Hepatocyte (in vitro differentiated cells): ENCODE measurements around the gene POMGNT2. TPM values are rescaled to one million over a fixed set of nuclear protein-coding genes. Genes with fewer than 3 reads are reported as not detected.
"Not testable (repeated sequence)": the region's sequence is repeated elsewhere in the genome, so short reads cannot be mapped to it uniquely, and the experiment has no call there.

ENCODE experiments used
- DNase-seq: peaks from one replicate; pipeline ENCODE4 v3.0.0-alpha.2; 2016; ENCODE audit warnings: low spot score
- H2AFZ ChIP-seq: fragments of 200-600 bp; sonication (generic); 2 replicates; pipeline ENCODE4 v1.6.0; 2016; ENCODE audit warnings: antibody characterized with exemption, mild to moderate bottlenecking
- H3K27ac ChIP-seq: fragments of 200-600 bp; sonication (generic); 2 replicates; pipeline ENCODE4 v1.5.1; 2016; ENCODE audit warnings: mild to moderate bottlenecking
- H3K27me3 ChIP-seq: fragments of 200-600 bp; sonication (generic); 2 replicates; pipeline ENCODE4 v1.6.1; 2016
- H3K36me3 ChIP-seq: fragments of 200-600 bp; sonication (generic); replicated peaks from 2 replicates; pipeline ENCODE4 v1.5.1; 2016; ENCODE audit warnings: low read depth; ENCODE audit not compliant: insufficient read depth
- H3K4me1 ChIP-seq: fragments of 200-600 bp; sonication (generic); 2 replicates; pipeline ENCODE4 v1.5.1; 2016; ENCODE audit warnings: mild to moderate bottlenecking, moderate library complexity; ENCODE audit not compliant: insufficient read depth
- H3K4me2 ChIP-seq: fragments of 200-600 bp; sonication (generic); 2 replicates; pipeline ENCODE4 v1.6.0; 2016
- H3K4me3 ChIP-seq: fragments of 200-600 bp; sonication (generic); 2 replicates; pipeline ENCODE4 v1.5.1; 2016; ENCODE audit warnings: mild to moderate bottlenecking
- H3K79me2 ChIP-seq: fragments of 200-600 bp; sonication (generic); 2 replicates; pipeline ENCODE4 v1.6.0; 2017; ENCODE audit warnings: mild to moderate bottlenecking
- H3K9me2 ChIP-seq: fragments of 200-600 bp; sonication (generic); replicated peaks from 2 replicates; pipeline ENCODE4 v1.6.0; 2017; ENCODE audit warnings: mild to moderate bottlenecking; ENCODE audit not compliant: insufficient read depth
- H3K9me3 ChIP-seq: fragments of 200-600 bp; sonication (generic); 2 replicates; pipeline ENCODE4 v1.5.1; 2016; ENCODE audit warnings: low read depth, mild to moderate bottlenecking
- H4K20me1 ChIP-seq: fragments of 200-600 bp; sonication (generic); 2 replicates; pipeline ENCODE4 v1.6.0; 2016; ENCODE audit warnings: mild to moderate bottlenecking; ENCODE audit not compliant: insufficient read depth, poor library complexity, severe bottlenecking
- EZH2 ChIP-seq: fragments of 200-600 bp; sonication (generic); IDR thresholded peaks from 2 replicates; pipeline ENCODE4 v1.6.1; 2016; ENCODE audit warnings: antibody characterized with exemption, mild to moderate bottlenecking, borderline replicate concordance
- EZH2phosphoT487 ChIP-seq: fragments of 200-600 bp; sonication (generic); IDR thresholded peaks from one replicate; pipeline ENCODE4 v1.6.1; 2018; ENCODE audit warnings: antibody characterized with exemption, mild to moderate bottlenecking, low read depth, moderate library complexity; ENCODE audit not compliant: unreplicated experiment, severe bottlenecking
- WGBS: methylation state at CpG from one replicate; pipeline ENCODE4 v1.1.6; 2016; ENCODE audit warnings: low lambda C conversion rate; ENCODE audit errors: missing lambda C conversion rate; 5-methylcytosine and 5-hydroxymethylcytosine counted together
- polyA plus RNA-seq: library from polyadenylated mRNA; unstranded; fragments of >200 nt; fragmentation: Nextera tagmentation; extraction: Ambion mirVana; gene quantifications from 2 replicates; pipeline ENCODE4 v1.2.1, GENCODE V29; 2016
- total RNA-seq: library from RNA; depleted of rRNA; stranded (reverse); fragments of >200 nt; gene quantifications from 2 replicates; pipeline ENCODE4 v1.2.3, GENCODE V29; 2014
- TF ChIP-seq, protein P1 (sequence below): fragments of 200-600 bp; sonication (generic); IDR thresholded peaks from 2 replicates; pipeline ENCODE4 v1.5.1; 2016; ENCODE audit warnings: antibody characterized with exemption, mild to moderate bottlenecking; ENCODE audit not compliant: poor library complexity

Gene POMGNT2
- total and polyA plus RNA-seq, 2 experiments from 2014 or later = 27.6 to 45.6 TPM

- Histone ChIP-seq H3K9me3 (no peaks in the 10 kb centered on the region), H4K20me1 (no peaks in the 10 kb centered on the region)
- WGBS = 44% methylated on average over 1 of the region's 1 CpG
These were observed 59.3 kb downstream of the POMGNT2 start for GRCh38 chr3:43046583-43046982.

DNA sequence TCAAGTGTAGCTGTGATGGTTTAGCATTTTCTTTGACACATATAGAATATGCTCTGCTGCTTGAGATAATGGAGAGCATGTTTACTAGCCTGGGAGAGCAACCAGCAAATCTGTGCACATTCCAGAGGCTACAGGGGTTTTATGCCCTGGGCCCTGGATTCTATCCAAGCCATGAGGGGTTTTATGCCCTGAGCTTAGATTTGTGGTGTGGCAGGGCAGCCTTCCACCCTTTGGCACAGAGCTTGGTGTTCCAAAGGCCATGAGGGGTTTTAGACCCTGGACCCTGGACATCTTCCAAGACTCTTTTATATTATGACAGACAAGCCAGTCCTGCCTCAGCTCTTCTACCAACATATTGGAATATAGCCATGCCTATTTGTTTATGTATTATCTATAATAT, 60.8 kb downstream of the POMGNT2 start:
- not testable (repeated sequence) for DNase-seq, H3K9me2 ChIP-seq, H4K20me1 ChIP-seq, H3K27ac ChIP-seq, H3K79me2 ChIP-seq, H3K27me3 ChIP-seq, H3K4me3 ChIP-seq, H3K4me2 ChIP-seq, H3K9me3 ChIP-seq, H3K36me3 ChIP-seq, H3K4me1 ChIP-seq, H2AFZ ChIP-seq

More at GRCh38 chr3:43046583-43046982, 59.3 kb downstream of the POMGNT2 start:
- no peak overlapping the region for H3K4me3 ChIP-seq
- no peak for DNase-seq
- no peak for TF ChIP-seq EZH2
- TF ChIP-seq, protein P1, sequence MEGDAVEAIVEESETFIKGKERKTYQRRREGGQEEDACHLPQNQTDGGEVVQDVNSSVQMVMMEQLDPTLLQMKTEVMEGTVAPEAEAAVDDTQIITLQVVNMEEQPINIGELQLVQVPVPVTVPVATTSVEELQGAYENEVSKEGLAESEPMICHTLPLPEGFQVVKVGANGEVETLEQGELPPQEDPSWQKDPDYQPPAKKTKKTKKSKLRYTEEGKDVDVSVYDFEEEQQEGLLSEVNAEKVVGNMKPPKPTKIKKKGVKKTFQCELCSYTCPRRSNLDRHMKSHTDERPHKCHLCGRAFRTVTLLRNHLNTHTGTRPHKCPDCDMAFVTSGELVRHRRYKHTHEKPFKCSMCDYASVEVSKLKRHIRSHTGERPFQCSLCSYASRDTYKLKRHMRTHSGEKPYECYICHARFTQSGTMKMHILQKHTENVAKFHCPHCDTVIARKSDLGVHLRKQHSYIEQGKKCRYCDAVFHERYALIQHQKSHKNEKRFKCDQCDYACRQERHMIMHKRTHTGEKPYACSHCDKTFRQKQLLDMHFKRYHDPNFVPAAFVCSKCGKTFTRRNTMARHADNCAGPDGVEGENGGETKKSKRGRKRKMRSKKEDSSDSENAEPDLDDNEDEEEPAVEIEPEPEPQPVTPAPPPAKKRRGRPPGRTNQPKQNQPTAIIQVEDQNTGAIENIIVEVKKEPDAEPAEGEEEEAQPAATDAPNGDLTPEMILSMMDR = no peak
- TF ChIP-seq EZH2phosphoT487 = no peak
- H3K9me2 ChIP-seq = no peaks in the 10 kb centered on the region
- no peak overlapping the region for H3K27ac ChIP-seq
- H2AFZ ChIP-seq = no peak overlapping the region
- no peaks in the 10 kb centered on the region for H3K27me3 ChIP-seq
- H3K36me3 ChIP-seq = no peaks in the 10 kb centered on the region
- no peaks in the 10 kb centered on the region for H3K4me1 ChIP-seq
- H3K4me2 ChIP-seq = no peak overlapping the region
- no peaks in the 10 kb centered on the region for H3K79me2 ChIP-seq

DNA sequence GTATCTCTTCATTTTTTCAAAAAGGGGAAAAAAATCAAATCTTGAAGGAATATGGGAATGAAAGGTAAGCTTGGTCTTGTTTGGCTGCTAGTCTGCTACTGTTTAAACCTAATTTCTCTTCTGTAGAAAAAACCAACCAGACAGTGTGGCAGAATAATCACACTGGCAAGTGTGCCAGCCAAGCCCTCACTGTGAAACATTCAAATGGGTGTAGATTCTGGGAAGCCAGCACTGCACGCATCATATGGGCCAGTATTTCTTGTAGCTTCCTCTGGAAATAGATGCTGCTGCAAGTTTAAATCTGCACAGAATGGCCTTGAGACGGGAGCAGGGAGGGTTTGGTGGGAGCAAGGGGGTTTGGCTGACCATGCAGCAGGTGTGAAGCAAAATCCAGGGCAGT, 62.1 kb downstream of the POMGNT2 start:
- Histone ChIP-seq H3K9me2 (no peaks in the 10 kb centered on the region), H4K20me1 (no peaks in the 10 kb centered on the region), H3K79me2 (no peaks in the 10 kb centered on the region), H3K4me2 (no peak overlapping the region), H2AFZ (no peak overlapping the region), H3K36me3 (no peaks in the 10 kb centered on the region), H3K27ac (no peak overlapping the region), H3K9me3 (no peaks in the 10 kb centered on the region), H3K4me3 (no peak overlapping the region), H3K4me1 (no peaks in the 10 kb centered on the region), H3K27me3 (no peaks in the 10 kb centered on the region)
- TF ChIP-seq EZH2phosphoT487 (no peak), EZH2 (no peak)
- TF ChIP-seq, protein P1 = no peak
- DNase-seq = no peak
- WGBS = 74% methylated on average over 2 of the region's 2 CpGs

DNA sequence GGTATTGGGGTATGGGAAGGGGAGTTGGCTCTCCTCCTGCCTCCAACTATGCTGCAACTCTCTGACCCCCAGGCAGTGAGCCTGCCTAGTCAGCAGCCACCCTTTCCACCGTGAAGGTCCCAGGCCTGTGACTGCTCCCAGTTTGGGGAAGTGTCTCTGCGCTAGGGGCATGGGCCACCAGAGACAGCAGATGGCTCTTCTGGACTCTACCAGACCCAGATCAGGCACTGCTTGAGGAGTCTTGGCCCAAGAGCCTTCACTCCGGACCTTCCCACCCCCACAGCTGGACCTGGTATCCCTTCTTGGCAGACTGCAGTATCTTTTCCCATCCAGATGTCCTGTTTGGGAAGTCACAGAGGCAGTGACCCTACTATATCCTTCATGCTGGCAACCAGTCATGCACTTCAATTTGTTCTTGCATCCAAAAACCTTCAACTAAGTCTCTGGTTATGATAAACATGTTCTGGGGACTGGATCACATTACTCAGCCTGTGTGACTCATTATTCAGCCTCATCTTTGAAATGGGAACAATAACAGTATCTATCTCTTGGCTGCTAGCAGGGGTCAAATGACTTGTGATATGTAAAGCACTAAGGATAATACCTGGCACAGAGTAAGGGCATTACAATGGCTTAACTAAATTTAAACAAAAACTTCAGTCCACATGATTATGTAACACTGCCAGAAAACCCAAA, 62.7 kb downstream of the POMGNT2 start:
- no peak overlapping the region for H2AFZ ChIP-seq
- 94% methylated on average over 3 of the region's 3 CpGs for WGBS
- no peaks in the 10 kb centered on the region for H3K79me2 ChIP-seq
- H3K36me3 ChIP-seq = no peaks in the 10 kb centered on the region
- H3K4me1 ChIP-seq = no peaks in the 10 kb centered on the region
- H3K9me3 ChIP-seq = no peaks in the 10 kb centered on the region
- no peaks in the 10 kb centered on the region for H4K20me1 ChIP-seq
- H3K9me2 ChIP-seq = no peaks in the 10 kb centered on the region
- no peak overlapping the region for H3K27ac ChIP-seq
- DNase-seq = no peak
- no peak overlapping the region for H3K4me2 ChIP-seq
- TF ChIP-seq EZH2 (no peak), EZH2phosphoT487 (no peak)
- TF ChIP-seq, protein P1 = no peak
- H3K4me3 ChIP-seq = no peak overlapping the region
- no peaks in the 10 kb centered on the region for H3K27me3 ChIP-seq
